NCI-H69 (cell line): ENCODE data around the gene STAT5A.

ENCODE experiments used
- DNase-seq: peaks from one replicate; lab custom pipeline; 2025; lab: John Stamatoyannopoulos, UW

The STAT5A gene

GRCh38 chr17:42268236-42268635 lies 20.1 kb upstream of the STAT5A start:
- DNase-seq: no peak

- no peak for DNase-seq
Measured at GRCh38 chr17:42270170-42270535, 18.1 kb upstream of the STAT5A start.

- DNase-seq: no peak
Measured at GRCh38 chr17:42270596-42270995, 17.7 kb upstream of the STAT5A start.

- no peak for DNase-seq
Measured at GRCh38 chr17:42271006-42271778, 17.1 kb upstream of the STAT5A start.

GRCh38 chr17:42271779-42272035 lies 16.6 kb upstream of the STAT5A start:
- no peak for DNase-seq

- no peak for DNase-seq
Measured at GRCh38 chr17:42272162-42272907, 16.0 kb upstream of the STAT5A start.

- no peak for DNase-seq
Measured at GRCh38 chr17:42273474-42274252, 14.6 kb upstream of the STAT5A start.

- DNase-seq: no peak
Measured at GRCh38 chr17:42274253-42274542, 14.1 kb upstream of the STAT5A start.

- DNase-seq: peak; percentile 58
Measured at GRCh38 chr17:42274812-42275526, 13.3 kb upstream of the STAT5A start.

GRCh38 chr17:42275527-42276358 lies 12.6 kb upstream of the STAT5A start:
- DNase-seq: peak; percentile 76

- DNase-seq: peak; percentile 93
Measured at GRCh38 chr17:42276359-42276608, 12.0 kb upstream of the STAT5A start, which contains the start of gene STAT5B. Gene STAT5B (minus strand): TSS chr17:42276391. CDS start chr17:42232127, 44,264 bp downstream.

- DNase-seq: peak; percentile 73
Measured at GRCh38 chr17:42276609-42277341, 11.5 kb upstream of the STAT5A start.

- DNase-seq: peak; percentile 51
Measured at GRCh38 chr17:42277342-42277712, 11.0 kb upstream of the STAT5A start.

- no peak for DNase-seq
Measured at GRCh38 chr17:42279776-42280630, 8.3 kb upstream of the STAT5A start.

GRCh38 chr17:42281571-42282096 lies 6.7 kb upstream of the STAT5A start:
- DNase-seq: peak; percentile 88

GRCh38 chr17:42282478-42283080 lies 5.7 kb upstream of the STAT5A start:
- DNase-seq: no peak

GRCh38 chr17:42283241-42284023 lies 4.9 kb upstream of the STAT5A start:
- no peak for DNase-seq

- no peak for DNase-seq
Measured at GRCh38 chr17:42284024-42284369, 4.3 kb upstream of the STAT5A start.

GRCh38 chr17:42284566-42284965 lies 3.7 kb upstream of the STAT5A start:
- no peak for DNase-seq
